ACC112 (cell line): ENCODE measurements around the gene MRPS2.
"Not testable (repeated sequence)": the region's sequence is repeated elsewhere in the genome, so short reads cannot be mapped to it uniquely, and the experiment has no call there.

Source experiments
- H2AFZ ChIP-seq: fragments of 200-600 bp; sonication (generic); one replicate; pipeline ENCODE4 v1.6.0; 2017; ENCODE audit warnings: antibody characterized with exemption, low read length; ENCODE audit not compliant: unreplicated experiment
- H3K27ac ChIP-seq: fragments of 200-600 bp; sonication (generic); 2 replicates; pipeline ENCODE4 v1.5.1; 2014; ENCODE audit warnings: low read depth, mild to moderate bottlenecking, antibody characterized with exemption, low read length, moderate library complexity
- H3K27me3 ChIP-seq: fragments of 200-600 bp; sonication (generic); 2 replicates; pipeline ENCODE4 v1.6.1; 2014; ENCODE audit warnings: mild to moderate bottlenecking, antibody characterized with exemption, low read length, moderate library complexity, mixed read lengths; ENCODE audit not compliant: insufficient read depth
- H3K36me3 ChIP-seq: fragments of 200-600 bp; sonication (generic); 2 replicates; pipeline ENCODE4 v1.6.1; 2016; ENCODE audit warnings: mild to moderate bottlenecking, antibody characterized with exemption, low read length, moderate library complexity, mixed read lengths; ENCODE audit not compliant: insufficient read depth
- H3K4me1 ChIP-seq: fragments of 200-600 bp; sonication (generic); one replicate; pipeline ENCODE4 v1.6.1; 2016; ENCODE audit warnings: low read length, mixed read lengths; ENCODE audit not compliant: insufficient read depth, unreplicated experiment, control insufficient read depth
- H3K4me3 ChIP-seq: fragments of 200-600 bp; sonication (generic); 2 replicates; pipeline ENCODE4 v1.5.1; 2014; ENCODE audit warnings: mild to moderate bottlenecking, low read depth, low read length
- H3K79me2 ChIP-seq: fragments of 200-600 bp; sonication (generic); one replicate; pipeline ENCODE4 v1.6.0; 2016; ENCODE audit warnings: low read length; ENCODE audit not compliant: control insufficient read depth, unreplicated experiment, insufficient read depth

Gene MRPS2

GRCh38 chr9:135545646-135546176 lies 45.2 kb downstream of the MRPS2 start, which contains the start of gene OBP2A:
OBP2A (plus strand) TSS chr9:135546126; CDS start chr9:135546181, 55 bp downstream.
- H3K79me2 ChIP-seq, H2AFZ ChIP-seq: not testable (repeated sequence)

GRCh38 chr9:135546792-135547617 lies 46.5 kb downstream of the MRPS2 start:
- H3K4me3 ChIP-seq, H3K36me3 ChIP-seq, H2AFZ ChIP-seq, H3K27ac ChIP-seq, H3K4me1 ChIP-seq, H3K79me2 ChIP-seq: not testable (repeated sequence)
- peaks cover 12% of the 10 kb centered on the region for H3K27me3 ChIP-seq

More at GRCh38 chr9:135545646-135546176, 45.2 kb downstream of the MRPS2 start, which contains the start of gene OBP2A:
- H3K36me3 ChIP-seq, H3K27ac ChIP-seq, H3K4me3 ChIP-seq, H3K4me1 ChIP-seq: not testable (repeated sequence)
- H3K27me3 ChIP-seq: peaks cover 24% of the 10 kb centered on the region

DNA sequence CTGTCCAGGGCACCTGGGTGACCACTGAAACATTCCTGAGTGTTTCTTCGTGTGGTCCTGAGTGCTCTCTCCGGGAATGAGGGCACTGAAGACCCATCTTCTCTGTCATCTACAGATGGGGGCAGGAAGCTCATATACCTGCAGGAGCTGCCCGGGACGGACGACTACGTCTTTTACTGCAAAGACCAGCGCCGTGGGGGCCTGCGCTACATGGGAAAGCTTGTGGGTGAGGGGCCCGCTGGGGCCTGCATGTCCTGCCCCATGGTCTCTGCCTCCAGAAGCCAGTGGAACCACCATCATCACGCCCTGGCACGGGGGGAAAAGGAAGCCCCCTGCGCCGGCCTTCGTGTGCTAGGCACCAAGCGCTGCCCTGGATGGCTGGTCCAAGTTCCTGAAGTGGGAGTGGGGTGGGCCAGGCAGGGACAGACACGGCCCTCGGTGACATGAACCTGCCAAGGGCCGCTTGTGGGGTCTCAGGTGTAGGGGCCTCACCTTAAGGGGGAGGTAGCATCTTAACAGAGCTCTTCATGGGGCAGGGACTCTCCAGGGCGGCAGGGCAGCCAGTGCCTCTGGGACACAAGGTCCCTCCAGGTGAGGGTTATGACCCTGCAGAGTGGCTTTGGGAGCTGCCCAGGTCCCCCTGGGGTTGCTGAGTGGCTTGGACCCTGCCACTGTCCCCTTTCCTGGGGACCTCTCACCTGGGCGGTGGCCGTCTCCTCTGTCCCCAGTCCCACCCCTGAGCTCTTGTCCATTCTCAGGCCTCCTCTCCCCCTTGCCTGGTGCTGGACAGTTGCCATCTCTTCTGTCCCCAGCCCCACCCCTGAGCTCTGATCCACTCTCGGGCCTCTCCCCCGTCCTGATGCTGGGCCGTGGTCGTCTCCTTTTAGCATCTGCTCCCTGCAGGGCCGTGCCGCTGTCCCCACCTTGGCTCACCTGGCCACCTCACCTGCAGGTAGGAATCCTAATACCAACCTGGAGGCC lies 47.6 kb downstream of the MRPS2 start:
- Histone ChIP-seq H3K79me2 (no peaks in the 10 kb centered on the region), H3K4me3 (no peak overlapping the region), H3K27me3 (peaks cover 2% of the 10 kb centered on the region; the same call in 1 of the 2 replicates), H3K4me1 (peaks cover 7% of the 10 kb centered on the region), H3K36me3 (no peaks in the 10 kb centered on the region), H2AFZ (no peak overlapping the region), H3K27ac (no peak overlapping the region)

GRCh38 chr9:135549478-135550343 lies 49.2 kb downstream of the MRPS2 start:
- H3K36me3 ChIP-seq, H3K27ac ChIP-seq, H3K4me3 ChIP-seq, H2AFZ ChIP-seq, H3K4me1 ChIP-seq, H3K79me2 ChIP-seq, H3K27me3 ChIP-seq: not testable (repeated sequence)

GRCh38 chr9:135550344-135550918 lies 49.9 kb downstream of the MRPS2 start:
- Histone ChIP-seq H2AFZ (no peak overlapping the region), H3K27ac (no peak overlapping the region), H3K4me3 (no peak overlapping the region), H3K36me3 (no peaks in the 10 kb centered on the region), H3K79me2 (no peaks in the 10 kb centered on the region), H3K4me1 (no peaks in the 10 kb centered on the region), H3K27me3 (peaks cover 11% of the 10 kb centered on the region)

- Histone ChIP-seq H3K79me2 (no peaks in the 10 kb centered on the region), H3K4me3 (no peak overlapping the region), H3K27me3 (peaks cover 15% of the 10 kb centered on the region), H2AFZ (no peak overlapping the region), H3K27ac (no peak overlapping the region), H3K36me3 (no peaks in the 10 kb centered on the region), H3K4me1 (no peaks in the 10 kb centered on the region)
These were observed 50.5 kb downstream of the MRPS2 start for GRCh38 chr9:135551031-135551430.

GRCh38 chr9:135551456-135551855 lies 51.0 kb downstream of the MRPS2 start:
- H3K4me3 ChIP-seq: no peak overlapping the region
- H3K79me2 ChIP-seq: no peaks in the 10 kb centered on the region
- no peaks in the 10 kb centered on the region for H3K4me1 ChIP-seq
- no peaks in the 10 kb centered on the region for H3K36me3 ChIP-seq
- no peak overlapping the region for H2AFZ ChIP-seq
- H3K27ac ChIP-seq: no peak overlapping the region
- peaks cover 18% of the 10 kb centered on the region for H3K27me3 ChIP-seq

DNA sequence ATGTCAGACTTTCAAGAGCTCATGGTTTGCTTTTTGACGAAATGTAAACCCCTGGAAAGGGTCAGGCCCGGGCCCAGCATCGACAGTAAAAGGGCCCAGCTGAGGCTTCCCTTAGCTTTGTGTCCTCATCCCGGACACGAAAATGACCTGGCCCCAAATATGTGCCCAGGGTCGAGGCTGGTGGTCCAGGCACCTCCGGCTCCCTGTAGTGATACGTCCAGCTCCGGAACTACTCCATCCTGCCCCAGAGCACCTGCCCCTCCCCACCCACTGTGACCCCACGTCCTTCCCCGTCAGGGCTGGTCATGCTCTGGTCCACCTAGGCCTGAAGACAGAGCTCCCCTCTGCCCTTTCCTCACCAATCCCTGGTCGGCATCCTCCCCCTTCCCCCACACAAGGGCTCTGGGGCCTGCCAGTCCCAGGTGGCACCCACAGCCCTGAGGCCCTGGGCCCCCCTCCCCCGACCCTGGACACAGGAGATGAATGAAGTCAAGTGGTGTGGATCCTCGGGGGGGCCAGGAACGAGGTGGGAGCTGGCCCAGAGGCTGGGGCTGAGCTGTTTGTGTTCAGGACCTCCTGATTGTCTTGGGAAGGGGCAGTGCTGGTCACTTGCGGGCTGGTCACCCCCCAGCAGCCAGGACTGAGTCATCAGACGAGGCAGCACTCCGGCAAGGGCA lies 51.7 kb downstream of the MRPS2 start:
- Histone ChIP-seq H3K27me3 (peaks cover 18% of the 10 kb centered on the region), H3K79me2 (no peaks in the 10 kb centered on the region), H3K4me3 (no peak overlapping the region), H3K4me1 (no peaks in the 10 kb centered on the region), H3K36me3 (no peaks in the 10 kb centered on the region), H2AFZ (no peak overlapping the region), H3K27ac (no peak overlapping the region)

GRCh38 chr9:135552698-135553171 lies 52.3 kb downstream of the MRPS2 start:
- H3K27me3 ChIP-seq: peaks cover 18% of the 10 kb centered on the region
- no peak overlapping the region for H2AFZ ChIP-seq
- no peak overlapping the region for H3K27ac ChIP-seq
- H3K36me3 ChIP-seq: no peaks in the 10 kb centered on the region
- no peaks in the 10 kb centered on the region for H3K4me1 ChIP-seq
- H3K4me3 ChIP-seq: no peak overlapping the region
- no peaks in the 10 kb centered on the region for H3K79me2 ChIP-seq
